CD4-positive, alpha-beta T cell treated with Interleukin-17A for 4 hours (primary cell): ENCODE data around the gene ACER3.
"Not testable (repeated sequence)": the region's sequence is repeated elsewhere in the genome, so short reads cannot be mapped to it uniquely, and the experiment has no call there.

ENCODE experiments used
- DNase-seq: peaks from one replicate; pipeline ENCODE4 v3.0.0-alpha.2; 2020; ENCODE audit warnings: mixed read lengths

The ACER3 gene

GRCh38 chr11:76944225-76944624 is 83.5 kb downstream of the ACER3 start:
- no peak for DNase-seq

- no peak for DNase-seq
Observed at GRCh38 chr11:76946223-76946622, 85.5 kb downstream of the ACER3 start.

- DNase-seq = no peak
Observed at GRCh38 chr11:76947190-76947589, 86.5 kb downstream of the ACER3 start.

- DNase-seq = no peak
Observed at GRCh38 chr11:76947800-76948199, 87.1 kb downstream of the ACER3 start.

- no peak for DNase-seq
Observed at GRCh38 chr11:76955459-76956114, 94.9 kb downstream of the ACER3 start.

- no peak for DNase-seq
Observed at GRCh38 chr11:76962583-76963416, 102.1 kb downstream of the ACER3 start.

- not testable (repeated sequence) for DNase-seq
Observed at GRCh38 chr11:76963417-76964168, 102.9 kb downstream of the ACER3 start.

- no peak for DNase-seq
Observed at GRCh38 chr11:76972051-76972450, 111.3 kb downstream of the ACER3 start.

GRCh38 chr11:76974179-76974891 is 113.6 kb downstream of the ACER3 start:
- no peak for DNase-seq

GRCh38 chr11:76975513-76975912 is 114.8 kb downstream of the ACER3 start:
- DNase-seq = no peak

- no peak for DNase-seq
Observed at GRCh38 chr11:76977791-76978190, 117.1 kb downstream of the ACER3 start.

- DNase-seq = no peak
Observed at GRCh38 chr11:76978239-76978638, 117.5 kb downstream of the ACER3 start.

- DNase-seq = no peak
Observed at GRCh38 chr11:76978818-76979217, 118.1 kb downstream of the ACER3 start.

- no peak for DNase-seq
Observed at GRCh38 chr11:76980196-76980595, 119.5 kb downstream of the ACER3 start.

- no peak for DNase-seq
Observed at GRCh38 chr11:76984743-76985142, 124.0 kb downstream of the ACER3 start.

GRCh38 chr11:76987203-76987602 is 126.5 kb downstream of the ACER3 start:
- DNase-seq = no peak

- no peak for DNase-seq
Observed at GRCh38 chr11:76990628-76991027, 129.9 kb downstream of the ACER3 start.

GRCh38 chr11:76995081-76995576 is 134.4 kb downstream of the ACER3 start:
- no peak for DNase-seq

GRCh38 chr11:76997512-76997911 is 136.8 kb downstream of the ACER3 start:
- no peak for DNase-seq

- DNase-seq = no peak
Observed at GRCh38 chr11:76999597-76999996, 138.9 kb downstream of the ACER3 start.

- no peak for DNase-seq
Observed at GRCh38 chr11:77001613-77002012, 140.9 kb downstream of the ACER3 start.

- DNase-seq = no peak
Observed at GRCh38 chr11:77002776-77003175, 142.1 kb downstream of the ACER3 start.

GRCh38 chr11:77003963-77004362 is 143.2 kb downstream of the ACER3 start:
- no peak for DNase-seq
